Sigmoid colon (tissue), 4 donors: ENCODE results near the gene KLHL29.

Experiments used
- CTCF ChIP-seq, 4 experiments: fragments of 450-650 bp in 3 of 4; fragments of 200-600 bp in 1 of 4; IDR thresholded peaks; one replicate each; pipeline ENCODE4 v1.5.1; 2016 to 2019; ENCODE audit warnings: antibody characterized with exemption in 4 of 4, mild to moderate bottlenecking in 3 of 4, moderate library complexity in 2 of 4
- EP300 ChIP-seq, 4 donors: sonication (generic); formaldehyde crosslinking; IDR thresholded peaks; one replicate each; pipeline ENCODE4 v1.6.1; 2017; ENCODE audit warnings: antibody characterized with exemption in 4 of 4
- POLR2A ChIP-seq, 2 donors: fragments of 450-650 bp; IDR thresholded peaks; one replicate each; pipeline ENCODE4 v1.6.1; 2016; ENCODE audit warnings: antibody characterized with exemption in 2 of 2, mild to moderate bottlenecking in 2 of 2, moderate library complexity in 2 of 2
- POLR2AphosphoS5 ChIP-seq, 4 donors: sonication (generic); formaldehyde crosslinking; IDR thresholded peaks; one replicate each; pipeline ENCODE4 v1.6.1; 2017; ENCODE audit warnings: antibody characterized with exemption in 4 of 4

- no peak for TF ChIP-seq CTCF (IDR thresholded peaks at IDR 0.05)
- TF ChIP-seq POLR2A (IDR thresholded peaks at IDR 0.05): no peak
- TF ChIP-seq POLR2AphosphoS5 (IDR thresholded peaks at IDR 0.05): no peak
- no peak for TF ChIP-seq EP300 (IDR thresholded peaks at IDR 0.05)
Observed at GRCh38 chr2:23476786-23477185, 91.8 kb downstream of the KLHL29 start.
